ENCODE data around the gene ANKLE1. TPM values are rescaled to one million over a fixed set of nuclear protein-coding genes. Genes with fewer than 3 reads are reported as not detected.

Gene ANKLE1
- total and polyA plus RNA-seq, 2 experiments from 2014 or later, result 0.31 to 0.54 TPM

- H3K27me3 ChIP-seq (replicated peaks; ENCODE audit: insufficient read depth), result no peaks in the 10 kb centered on the region
- H3F3A ChIP-seq (ENCODE audit: insufficient read depth), result 0 out of 2 replicates have a peak, but pooled peaks cover 17% of the 10 kb centered on the region
- in situ Hi-C loops (cut with MboI), result no loop called here
- 95% methylated on average over 24 of the region's 24 CpGs for WGBS, 2 experiments (ENCODE audit: low coverage in 1 of 2, low lambda C conversion rate in 2 of 2, missing lambda C conversion rate in 2 of 2)
- no peaks in the 10 kb centered on the region for H4K20me1 ChIP-seq (ENCODE audit: insufficient read depth)
- H3K4me1 ChIP-seq (ENCODE audit: insufficient read depth), result peaks cover 6% of the 10 kb centered on the region; the same call in 1 of the 2 replicates
- H3K9ac ChIP-seq, result no peak overlapping the region
- no peaks in the 10 kb centered on the region for H3K36me3 ChIP-seq (ENCODE audit: low read depth)
- no peak overlapping the region for H3K27ac ChIP-seq
- no peak for DNase-seq
- H3K4me3 ChIP-seq, result no peak overlapping the region
- no peak overlapping the region for H3K4me2 ChIP-seq (ENCODE audit: unreplicated experiment)
- no peaks in the 10 kb centered on the region for H3K79me2 ChIP-seq (ENCODE audit: insufficient read depth)
- H2AFZ ChIP-seq, result no peak overlapping the region
- H3K9me2 ChIP-seq (ENCODE audit: insufficient read depth), result no peaks in the 10 kb centered on the region
- TF ChIP-seq EZH2phosphoT487 (IDR thresholded peaks at IDR 0.05; ENCODE audit: insufficient read depth, low read depth) (no peak), EZH2 (IDR thresholded peaks at IDR 0.05; ENCODE audit: insufficient read depth, poor library complexity, severe bottlenecking) (no peak)
- H3K9me3 ChIP-seq (ENCODE audit: low read depth), result no peaks in the 10 kb centered on the region
Observed at GRCh38 chr19:17330262-17331044, 48.8 kb downstream of the ANKLE1 start.

DNA sequence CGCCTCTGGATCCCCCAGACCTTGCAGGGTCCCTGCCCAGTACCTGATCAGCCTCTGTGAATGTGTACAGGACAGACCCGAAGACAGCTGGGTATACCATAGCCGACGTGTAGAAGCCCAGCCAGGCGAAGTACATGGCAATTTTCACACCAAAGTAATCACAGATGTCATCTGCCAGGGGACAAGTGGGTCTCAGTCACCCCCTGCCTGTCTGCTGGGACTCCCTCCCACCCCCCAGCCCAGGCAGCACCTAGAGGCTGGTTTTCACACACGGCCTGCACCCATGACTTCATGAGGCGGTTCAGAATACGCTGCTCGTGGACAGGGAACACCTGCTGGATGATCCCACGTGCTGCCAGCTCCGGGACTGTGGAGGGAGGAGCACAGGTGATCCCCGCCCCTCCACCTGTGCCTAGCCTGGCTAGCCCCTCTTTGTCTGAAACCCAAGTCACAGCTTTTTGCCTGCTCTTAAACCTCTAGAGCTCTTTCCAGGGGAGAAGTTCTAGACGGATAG is 49.4 kb downstream of the ANKLE1 start:
- Histone ChIP-seq H3K9me3 (ENCODE audit: low read depth) (no peaks in the 10 kb centered on the region), H3K4me3 (no peak overlapping the region), H3K4me2 (ENCODE audit: unreplicated experiment) (no peak overlapping the region), H3K36me3 (ENCODE audit: low read depth) (no peaks in the 10 kb centered on the region), H3K4me1 (ENCODE audit: insufficient read depth) (peaks cover 7% of the 10 kb centered on the region; the same call in 1 of the 2 replicates), H3K9ac (no peak overlapping the region), H2AFZ (no peak overlapping the region), H3K27me3 (replicated peaks; ENCODE audit: insufficient read depth) (no peaks in the 10 kb centered on the region), H4K20me1 (ENCODE audit: insufficient read depth) (no peaks in the 10 kb centered on the region), H3K27ac (no peak overlapping the region), H3K9me2 (ENCODE audit: insufficient read depth) (no peaks in the 10 kb centered on the region), H3K79me2 (ENCODE audit: insufficient read depth) (no peaks in the 10 kb centered on the region), H3F3A (ENCODE audit: insufficient read depth) (0 out of 2 replicates have a peak, but pooled peaks cover 12% of the 10 kb centered on the region)
- in situ Hi-C loops (cut with MboI), result no loop called here
- DNase-seq, result no peak
- WGBS, 2 experiments (ENCODE audit: low coverage in 1 of 2, low lambda C conversion rate in 2 of 2, missing lambda C conversion rate in 2 of 2), result 83 to 85% methylated on average over 13 of the region's 13 CpGs
- TF ChIP-seq EZH2phosphoT487 (IDR thresholded peaks at IDR 0.05; ENCODE audit: insufficient read depth, low read depth) (no peak), EZH2 (IDR thresholded peaks at IDR 0.05; ENCODE audit: insufficient read depth, poor library complexity, severe bottlenecking) (no peak)

- no peak for DNase-seq
- Histone ChIP-seq H3K4me3 (no peak overlapping the region), H3K4me2 (ENCODE audit: unreplicated experiment) (no peak overlapping the region), H3K4me1 (ENCODE audit: insufficient read depth) (peaks cover 7% of the 10 kb centered on the region; the same call in 1 of the 2 replicates), H3K9me2 (ENCODE audit: insufficient read depth) (no peaks in the 10 kb centered on the region), H4K20me1 (ENCODE audit: insufficient read depth) (no peaks in the 10 kb centered on the region), H3K79me2 (ENCODE audit: insufficient read depth) (no peaks in the 10 kb centered on the region), H3K27ac (no peak overlapping the region), H3K27me3 (replicated peaks; ENCODE audit: insufficient read depth) (no peaks in the 10 kb centered on the region), H2AFZ (no peak overlapping the region), H3F3A (ENCODE audit: insufficient read depth) (peaks cover 11% of the 10 kb centered on the region; the same call in 1 of the 2 replicates), H3K9me3 (ENCODE audit: low read depth) (no peaks in the 10 kb centered on the region), H3K9ac (no peak overlapping the region), H3K36me3 (ENCODE audit: low read depth) (no peaks in the 10 kb centered on the region)
- TF ChIP-seq EZH2 (IDR thresholded peaks at IDR 0.05; ENCODE audit: insufficient read depth, poor library complexity, severe bottlenecking), result no peak
- in situ Hi-C loops (cut with MboI), result no loop called here
- WGBS, 2 experiments (ENCODE audit: low coverage in 1 of 2, low lambda C conversion rate in 2 of 2, missing lambda C conversion rate in 2 of 2), result 91 to 92% methylated on average over 8 of the region's 8 CpGs
Observed at GRCh38 chr19:17332360-17332676, 50.6 kb downstream of the ANKLE1 start.

- no peak overlapping the region for H3K4me2 ChIP-seq (ENCODE audit: unreplicated experiment)
- H3K79me2 ChIP-seq (ENCODE audit: insufficient read depth), result no peaks in the 10 kb centered on the region
- H3K36me3 ChIP-seq (ENCODE audit: low read depth), result no peaks in the 10 kb centered on the region
- no peak overlapping the region for H3K27ac ChIP-seq
- TF ChIP-seq EZH2 (IDR thresholded peaks at IDR 0.05; ENCODE audit: insufficient read depth, poor library complexity, severe bottlenecking), result no peak
- TF ChIP-seq EZH2phosphoT487 (IDR thresholded peaks at IDR 0.05; ENCODE audit: insufficient read depth, low read depth), result no peak
- no peaks in the 10 kb centered on the region for H3K9me3 ChIP-seq (ENCODE audit: low read depth)
- H4K20me1 ChIP-seq (ENCODE audit: insufficient read depth), result no peaks in the 10 kb centered on the region
- H3K9me2 ChIP-seq (ENCODE audit: insufficient read depth), result no peaks in the 10 kb centered on the region
- no peak overlapping the region for H3K9ac ChIP-seq
- in situ Hi-C loops (cut with MboI), result no loop called here
- peak; percentile 62 for DNase-seq
- WGBS, 2 experiments (ENCODE audit: low coverage in 1 of 2, low lambda C conversion rate in 2 of 2, missing lambda C conversion rate in 2 of 2), result 96% methylated on average over 45 of the region's 45 CpGs
- peaks cover 11% of the 10 kb centered on the region; the same call in 1 of the 2 replicates for H3F3A ChIP-seq (ENCODE audit: insufficient read depth)
- H3K4me1 ChIP-seq (ENCODE audit: insufficient read depth), result peaks cover 7% of the 10 kb centered on the region; the same call in 1 of the 2 replicates
- no peaks in the 10 kb centered on the region for H3K27me3 ChIP-seq (replicated peaks; ENCODE audit: insufficient read depth)
- no peak overlapping the region for H3K4me3 ChIP-seq
- H2AFZ ChIP-seq, result no peak overlapping the region
Observed at GRCh38 chr19:17332677-17333581, 51.2 kb downstream of the ANKLE1 start.
